ENCODE measurements around the gene RALGPS1.

The RALGPS1 gene

GRCh38 chr9:127097683-127098082, 183.1 kb downstream of the RALGPS1 start:
- no peak for TF ChIP-seq CTCF (IDR thresholded peaks at IDR 0.05; ENCODE audit: borderline replicate concordance, control extremely low read depth, extremely low read depth, insufficient read depth, missing control alignments)
- in situ Hi-C loops (cut with MboI; ENCODE audit: low sequenced_read_pairs, unreplicated experiment), result no loop called here
- DNase-seq (ENCODE audit: low spot score), result no peak

- TF ChIP-seq CTCF (IDR thresholded peaks at IDR 0.05; ENCODE audit: borderline replicate concordance, control extremely low read depth, extremely low read depth, insufficient read depth, missing control alignments), result no peak
- DNase-seq (ENCODE audit: low spot score), result no peak
- in situ Hi-C loops (cut with MboI; ENCODE audit: low sequenced_read_pairs, unreplicated experiment), result no loop called here
Measured at GRCh38 chr9:127098916-127099553, 184.5 kb downstream of the RALGPS1 start.

- no peak for DNase-seq (ENCODE audit: low spot score)
- in situ Hi-C loops (cut with MboI; ENCODE audit: low sequenced_read_pairs, unreplicated experiment), result no loop called here
- TF ChIP-seq CTCF (IDR thresholded peaks at IDR 0.05; ENCODE audit: borderline replicate concordance, control extremely low read depth, extremely low read depth, insufficient read depth, missing control alignments), result no peak
Measured at GRCh38 chr9:127099664-127100063, 185.1 kb downstream of the RALGPS1 start.

- in situ Hi-C loops (cut with MboI; ENCODE audit: low sequenced_read_pairs, unreplicated experiment), result no loop called here
- DNase-seq (ENCODE audit: low spot score), result no peak
- no peak for TF ChIP-seq CTCF (IDR thresholded peaks at IDR 0.05; ENCODE audit: borderline replicate concordance, control extremely low read depth, extremely low read depth, insufficient read depth, missing control alignments)
Measured at GRCh38 chr9:127102176-127102575, 187.6 kb downstream of the RALGPS1 start.

- no peak for TF ChIP-seq CTCF (IDR thresholded peaks at IDR 0.05; ENCODE audit: borderline replicate concordance, control extremely low read depth, extremely low read depth, insufficient read depth, missing control alignments)
Measured at GRCh38 chr9:127102788-127103187, 188.2 kb downstream of the RALGPS1 start.

GRCh38 chr9:127104581-127105311, 190.2 kb downstream of the RALGPS1 start:
- in situ Hi-C loops (cut with MboI; ENCODE audit: low sequenced_read_pairs, unreplicated experiment), result no loop called here

More at GRCh38 chr9:127102788-127103187, 188.2 kb downstream of the RALGPS1 start:
- DNase-seq (ENCODE audit: low spot score), result no peak
- in situ Hi-C loops (cut with MboI; ENCODE audit: low sequenced_read_pairs, unreplicated experiment), result no loop called here

More at GRCh38 chr9:127104581-127105311, 190.2 kb downstream of the RALGPS1 start:
- no peak for TF ChIP-seq CTCF (IDR thresholded peaks at IDR 0.05; ENCODE audit: borderline replicate concordance, control extremely low read depth, extremely low read depth, insufficient read depth, missing control alignments)
- no peak for DNase-seq (ENCODE audit: low spot score)
